ENCODE measurements around the gene BUB1B.

GRCh38 chr15:40240619-40241221, 79.9 kb downstream of the BUB1B start:
- TF ChIP-seq POLR2AphosphoS5 (IDR thresholded peaks at IDR 0.05; ENCODE audit: control insufficient read depth, insufficient read depth, low read depth, low read length) (no peak), POLR2A (conservative IDR thresholded peaks at IDR 0.05) (no peak), CTCF (IDR thresholded peaks at IDR 0.05 in 2 of 3, conservative IDR thresholded peaks at IDR 0.05 in 1 of 3; ENCODE audit: insufficient read depth in 2 of 3, low read depth in 1 of 3, low read length in 3 of 3) (no peak), ZFP36 (IDR thresholded peaks at IDR 0.05; ENCODE audit: low read depth, low read length, partially characterized antibody) (no peak), TCF7 (IDR thresholded peaks at IDR 0.05; ENCODE audit: borderline replicate concordance) (no peak)

Data from K562 (cell line).